ENCODE measurements around the gene MUC5AC. TPM values are rescaled to one million over a fixed set of nuclear protein-coding genes. Genes with fewer than 3 reads are reported as not detected.

MUC5AC gene
- polyA plus RNA-seq, 1 donor from 2014 or later, result not detected

GRCh38 chr11:1130276-1131032 lies 27.3 kb upstream of the MUC5AC start:
- no peak for TF ChIP-seq TAF1 (IDR thresholded peaks at IDR 0.05; ENCODE audit: low read depth)
- no peak for TF ChIP-seq EP300 (conservative IDR thresholded peaks at IDR 0.05; ENCODE audit: poor library complexity, severe bottlenecking)
- TF ChIP-seq POLR2AphosphoS5 (IDR thresholded peaks at IDR 0.05), result no peak
- no peak for TF ChIP-seq CTCF (IDR thresholded peaks at IDR 0.05; ENCODE audit: poor library complexity, severe bottlenecking)
- no peak for TF ChIP-seq SMC3 (conservative IDR thresholded peaks at IDR 0.05; ENCODE audit: poor library complexity)
- TF ChIP-seq, protein P1, sequence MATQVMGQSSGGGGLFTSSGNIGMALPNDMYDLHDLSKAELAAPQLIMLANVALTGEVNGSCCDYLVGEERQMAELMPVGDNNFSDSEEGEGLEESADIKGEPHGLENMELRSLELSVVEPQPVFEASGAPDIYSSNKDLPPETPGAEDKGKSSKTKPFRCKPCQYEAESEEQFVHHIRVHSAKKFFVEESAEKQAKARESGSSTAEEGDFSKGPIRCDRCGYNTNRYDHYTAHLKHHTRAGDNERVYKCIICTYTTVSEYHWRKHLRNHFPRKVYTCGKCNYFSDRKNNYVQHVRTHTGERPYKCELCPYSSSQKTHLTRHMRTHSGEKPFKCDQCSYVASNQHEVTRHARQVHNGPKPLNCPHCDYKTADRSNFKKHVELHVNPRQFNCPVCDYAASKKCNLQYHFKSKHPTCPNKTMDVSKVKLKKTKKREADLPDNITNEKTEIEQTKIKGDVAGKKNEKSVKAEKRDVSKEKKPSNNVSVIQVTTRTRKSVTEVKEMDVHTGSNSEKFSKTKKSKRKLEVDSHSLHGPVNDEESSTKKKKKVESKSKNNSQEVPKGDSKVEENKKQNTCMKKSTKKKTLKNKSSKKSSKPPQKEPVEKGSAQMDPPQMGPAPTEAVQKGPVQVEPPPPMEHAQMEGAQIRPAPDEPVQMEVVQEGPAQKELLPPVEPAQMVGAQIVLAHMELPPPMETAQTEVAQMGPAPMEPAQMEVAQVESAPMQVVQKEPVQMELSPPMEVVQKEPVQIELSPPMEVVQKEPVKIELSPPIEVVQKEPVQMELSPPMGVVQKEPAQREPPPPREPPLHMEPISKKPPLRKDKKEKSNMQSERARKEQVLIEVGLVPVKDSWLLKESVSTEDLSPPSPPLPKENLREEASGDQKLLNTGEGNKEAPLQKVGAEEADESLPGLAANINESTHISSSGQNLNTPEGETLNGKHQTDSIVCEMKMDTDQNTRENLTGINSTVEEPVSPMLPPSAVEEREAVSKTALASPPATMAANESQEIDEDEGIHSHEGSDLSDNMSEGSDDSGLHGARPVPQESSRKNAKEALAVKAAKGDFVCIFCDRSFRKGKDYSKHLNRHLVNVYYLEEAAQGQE (IDR thresholded peaks at IDR 0.05; ENCODE audit: borderline replicate concordance), result no peak
- TF ChIP-seq EZH2 (IDR thresholded peaks at IDR 0.05; ENCODE audit: borderline replicate concordance, insufficient read depth, low read length, poor library complexity, severe bottlenecking), result no peak
- no peak for TF ChIP-seq RAD21 (conservative IDR thresholded peaks at IDR 0.05)
- no peak for TF ChIP-seq MXI1 (conservative IDR thresholded peaks at IDR 0.05; ENCODE audit: poor library complexity, severe bottlenecking)

DNA sequence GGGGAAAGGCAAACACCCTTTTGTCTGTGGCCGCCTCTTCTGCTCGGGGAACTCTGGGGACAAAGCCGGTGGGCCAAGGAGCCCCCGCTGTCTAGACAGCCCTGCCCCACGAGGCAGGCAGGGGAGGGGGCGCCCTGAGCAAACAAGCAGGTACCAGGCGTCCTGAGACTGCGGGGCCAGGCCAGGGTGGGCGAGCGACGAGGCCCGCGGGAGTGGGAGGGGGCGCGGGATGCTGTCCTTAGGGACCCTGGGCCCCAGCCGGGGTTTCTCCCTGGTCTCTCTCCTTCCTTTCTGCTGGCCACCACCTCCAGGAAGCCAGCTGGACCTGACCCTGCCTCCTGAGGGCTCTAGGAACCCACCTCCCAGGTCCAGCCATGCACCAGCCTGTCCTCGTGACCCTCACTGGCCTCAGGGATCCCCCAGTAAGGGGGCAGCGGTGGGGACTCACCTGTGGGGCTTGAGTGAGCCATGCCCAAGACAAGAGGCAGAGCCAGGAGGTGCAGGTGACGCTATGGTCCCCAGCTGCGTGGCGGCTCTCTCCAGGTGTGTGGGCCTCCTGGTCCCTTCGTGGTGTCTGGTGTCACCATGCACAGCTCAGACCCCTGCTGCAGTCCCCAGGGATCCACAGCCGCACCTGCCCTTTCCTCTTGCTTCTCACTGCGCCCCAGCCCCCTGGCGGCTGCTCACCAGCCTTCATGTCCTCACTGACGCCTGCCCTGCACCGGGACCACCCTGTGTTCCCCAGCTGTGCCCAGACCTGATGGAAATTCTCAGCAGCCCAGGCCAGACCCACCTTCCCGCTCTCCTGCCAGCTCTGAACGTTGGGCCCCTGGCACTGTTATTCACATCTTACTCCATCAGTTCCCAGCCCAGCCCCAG lies 26.5 kb upstream of the MUC5AC start:
- TF ChIP-seq EZH2 (IDR thresholded peaks at IDR 0.05; ENCODE audit: borderline replicate concordance, insufficient read depth, low read length, poor library complexity, severe bottlenecking) (no peak), POLR2AphosphoS5 (IDR thresholded peaks at IDR 0.05) (no peak), MXI1 (conservative IDR thresholded peaks at IDR 0.05; ENCODE audit: poor library complexity, severe bottlenecking) (no peak), CTCF (IDR thresholded peaks at IDR 0.05; ENCODE audit: poor library complexity, severe bottlenecking) (no peak), RAD21 (conservative IDR thresholded peaks at IDR 0.05) (no peak), EP300 (conservative IDR thresholded peaks at IDR 0.05; ENCODE audit: poor library complexity, severe bottlenecking) (no peak)
- no peak overlapping the region for H3K4me2 ChIP-seq (ENCODE audit: low read length)
- no peak overlapping the region for H3K4me3 ChIP-seq (ENCODE audit: low read length)
- no peaks in the 10 kb centered on the region for H3K27me3 ChIP-seq (ENCODE audit: insufficient read depth, low read depth, low read length)
- H3K9ac ChIP-seq (ENCODE audit: low read length), result no peak overlapping the region
- no peaks in the 10 kb centered on the region for H3K36me3 ChIP-seq (ENCODE audit: insufficient read depth, low read length)
- no peaks in the 10 kb centered on the region for H3K79me2 ChIP-seq (replicated peaks; ENCODE audit: insufficient read depth, low read length)
- no peak overlapping the region for H3K27ac ChIP-seq (ENCODE audit: low read length)
- H3K9me3 ChIP-seq (ENCODE audit: low read length), result no peaks in the 10 kb centered on the region
- no peaks in the 10 kb centered on the region for H3K9me2 ChIP-seq (ENCODE audit: insufficient read depth, low read length)
- no peak overlapping the region for H2AFZ ChIP-seq (ENCODE audit: low read depth, low read length)
- no peaks in the 10 kb centered on the region for H4K20me1 ChIP-seq (ENCODE audit: insufficient read depth)
- no peaks in the 10 kb centered on the region for H3F3A ChIP-seq (ENCODE audit: insufficient read depth, low read length, poor library complexity, severe bottlenecking)

More at GRCh38 chr11:1130276-1131032, 27.3 kb upstream of the MUC5AC start:
- Histone ChIP-seq H3K27me3 (ENCODE audit: insufficient read depth, low read depth, low read length) (no peaks in the 10 kb centered on the region), H3K27ac (ENCODE audit: low read length) (no peak overlapping the region), H3K9me2 (ENCODE audit: insufficient read depth, low read length) (no peaks in the 10 kb centered on the region), H3K4me3 (ENCODE audit: low read length) (no peak overlapping the region), H3K4me2 (ENCODE audit: low read length) (no peak overlapping the region), H4K20me1 (ENCODE audit: insufficient read depth) (no peaks in the 10 kb centered on the region), H3K9me3 (ENCODE audit: low read length) (no peaks in the 10 kb centered on the region), H2AFZ (ENCODE audit: low read depth, low read length) (no peak overlapping the region), H3K79me2 (replicated peaks; ENCODE audit: insufficient read depth, low read length) (no peaks in the 10 kb centered on the region), H3K36me3 (ENCODE audit: insufficient read depth, low read length) (no peaks in the 10 kb centered on the region), H3K9ac (ENCODE audit: low read length) (no peak overlapping the region), H3F3A (ENCODE audit: insufficient read depth, low read length, poor library complexity, severe bottlenecking) (no peaks in the 10 kb centered on the region)
